HEK293 (cell line): ENCODE results near the gene WNT7A.

Experiments used
- CTCF ChIA-PET: fragments of 350-600 bp; formaldehyde crosslinking; extraction: SDS; loops from one replicate; lab custom pipeline; 2021; ENCODE audit warnings: antibody characterized with exemption; lab: Yijun Ruan, JAX
- POLR2A ChIA-PET: fragments of 300-600 bp; formaldehyde crosslinking; extraction: SDS; loops from one replicate; lab custom pipeline; 2020; ENCODE audit warnings: antibody characterized with exemption, inconsistent platforms; lab: Yijun Ruan, JAX
- H3K27ac ChIP-seq: fragments of 200-500 bp; sonication (Bioruptor generic); 2 replicates; pipeline ENCODE4 v1.5.1; 2014; ENCODE audit warnings: low read depth, low read length, control low read depth, inconsistent platforms; ENCODE audit errors: extremely low read depth
- H3K36me3 ChIP-seq, 2 experiments: fragments of 200-500 bp in 1 of 2; sonication (Bioruptor generic) in 1 of 2; 1 replicate in 1 of 2; 2 replicates in 1 of 2; pipeline ENCODE4 v1.5.1; 2014 to 2017; ENCODE audit warnings: inconsistent platforms in 2 of 2, low read length in 2 of 2; ENCODE audit not compliant: control insufficient read depth in 2 of 2, insufficient read depth in 1 of 2
- H3K4me1 ChIP-seq: fragments of 200-500 bp; sonication (Bioruptor generic); 2 replicates; pipeline ENCODE4 v1.5.1; 2014; ENCODE audit warnings: mild to moderate bottlenecking, low read length, inconsistent platforms; ENCODE audit not compliant: control insufficient read depth, insufficient read depth
- H3K4me3 ChIP-seq: 2 replicates; pipeline ENCODE4 v1.5.1; 2011; ENCODE audit warnings: low read depth, mild to moderate bottlenecking, control low read depth, low read length, moderate library complexity
- H3K9me3 ChIP-seq: fragments of 200-500 bp; sonication (Bioruptor generic); 2 replicates; pipeline ENCODE4 v1.5.1; 2014; ENCODE audit warnings: low read depth, low read length, inconsistent platforms; ENCODE audit not compliant: control insufficient read depth, insufficient read depth
- BCL6B ChIP-seq: fragments of 450-650 bp; formaldehyde crosslinking; IDR thresholded peaks from 2 replicates; pipeline ENCODE4 v1.5.1; 2017; ENCODE audit warnings: missing biosample characterization, missing genetic modification characterization
- GLIS1 ChIP-seq: fragments of 450-650 bp; formaldehyde crosslinking; IDR thresholded peaks from 2 replicates; pipeline ENCODE4 v1.5.1; 2016; ENCODE audit warnings: missing biosample characterization, missing genetic modification characterization
- RBAK ChIP-seq: fragments of 450-650 bp; formaldehyde crosslinking; IDR thresholded peaks from 2 replicates; pipeline ENCODE4 v1.5.1; 2016; ENCODE audit warnings: missing biosample characterization, missing genetic modification characterization
- SETDB1 ChIP-seq: IDR thresholded peaks from one replicate; pipeline ENCODE4 v1.6.1; 2017; ENCODE audit warnings: mild to moderate bottlenecking, low read length, moderate library complexity, mixed read lengths; ENCODE audit not compliant: insufficient read length
- YY1 ChIP-seq: fragments of 450-650 bp; formaldehyde crosslinking; IDR thresholded peaks from 2 replicates; pipeline ENCODE4 v1.5.1; 2018; ENCODE audit warnings: missing biosample characterization, missing genetic modification characterization
- ZBTB17 ChIP-seq: fragments of 450-650 bp; formaldehyde crosslinking; IDR thresholded peaks from 2 replicates; pipeline ENCODE4 v1.5.1; 2016; ENCODE audit warnings: missing biosample characterization, missing genetic modification characterization
- ZBTB48 ChIP-seq: fragments of 450-650 bp; formaldehyde crosslinking; IDR thresholded peaks from 2 replicates; pipeline ENCODE4 v1.5.1; 2016; ENCODE audit warnings: missing biosample characterization, missing genetic modification characterization
- ZBTB7A ChIP-seq: fragments of 450-650 bp; formaldehyde crosslinking; IDR thresholded peaks from 2 replicates; pipeline ENCODE4 v1.5.1; 2016; ENCODE audit warnings: low read depth, missing biosample characterization, missing genetic modification characterization
- ZNF121 ChIP-seq: fragments of 450-650 bp; formaldehyde crosslinking; IDR thresholded peaks from 2 replicates; pipeline ENCODE4 v1.5.1; 2016; ENCODE audit warnings: missing biosample characterization, missing genetic modification characterization
- ZNF211 ChIP-seq: fragments of 450-650 bp; formaldehyde crosslinking; IDR thresholded peaks from 2 replicates; pipeline ENCODE4 v1.5.1; 2016; ENCODE audit warnings: low read depth, missing biosample characterization, missing genetic modification characterization
- ZNF248 ChIP-seq: fragments of 450-650 bp; formaldehyde crosslinking; IDR thresholded peaks from 2 replicates; pipeline ENCODE4 v1.5.1; 2017; ENCODE audit warnings: missing biosample characterization, missing genetic modification characterization
- ZNF302 ChIP-seq: fragments of 450-650 bp; formaldehyde crosslinking; IDR thresholded peaks from 2 replicates; pipeline ENCODE4 v1.5.1; 2016; ENCODE audit warnings: missing biosample characterization, missing genetic modification characterization, low read depth
- ZNF311 ChIP-seq: fragments of 450-650 bp; formaldehyde crosslinking; IDR thresholded peaks from 2 replicates; pipeline ENCODE4 v1.5.1; 2017; ENCODE audit warnings: missing biosample characterization, missing genetic modification characterization, borderline replicate concordance
- ZNF335 ChIP-seq: fragments of 450-650 bp; formaldehyde crosslinking; conservative IDR thresholded peaks from 2 replicates; pipeline ENCODE4 v1.5.1; 2016; ENCODE audit warnings: missing biosample characterization, missing genetic modification characterization
- ZNF354C ChIP-seq: fragments of 450-650 bp; formaldehyde crosslinking; IDR thresholded peaks from 2 replicates; pipeline ENCODE4 v1.5.1; 2016; ENCODE audit warnings: missing biosample characterization, missing genetic modification characterization, low read depth, borderline replicate concordance
- ZNF362 ChIP-seq: fragments of 450-650 bp; formaldehyde crosslinking; IDR thresholded peaks from 2 replicates; pipeline ENCODE4 v1.5.1; 2016; ENCODE audit warnings: missing biosample characterization, missing genetic modification characterization
- ZNF394 ChIP-seq: fragments of 450-650 bp; formaldehyde crosslinking; IDR thresholded peaks from 2 replicates; pipeline ENCODE4 v1.5.1; 2016; ENCODE audit warnings: missing biosample characterization, missing genetic modification characterization, mild to moderate bottlenecking, moderate library complexity, borderline replicate concordance
- ZNF488 ChIP-seq: fragments of 450-650 bp; formaldehyde crosslinking; IDR thresholded peaks from 2 replicates; pipeline ENCODE4 v1.5.1; 2016; ENCODE audit warnings: missing biosample characterization, missing genetic modification characterization
- ZNF549 ChIP-seq: fragments of 450-650 bp; IDR thresholded peaks from 2 replicates; pipeline ENCODE4 v1.5.1; 2018; ENCODE audit warnings: missing biosample characterization, missing genetic modification characterization, mild to moderate bottlenecking, inconsistent platforms, moderate library complexity
- ZNF561 ChIP-seq: fragments of 450-650 bp; IDR thresholded peaks from 2 replicates; pipeline ENCODE4 v1.5.1; 2018; ENCODE audit warnings: missing biosample characterization, missing genetic modification characterization, borderline replicate concordance
- ZSCAN18 ChIP-seq: fragments of 450-650 bp; formaldehyde crosslinking; IDR thresholded peaks from 2 replicates; pipeline ENCODE4 v1.5.1; 2016; ENCODE audit warnings: missing biosample characterization, missing genetic modification characterization

Gene WNT7A

GRCh38 chr3:13894096-13894806 is 14.4 kb upstream of the WNT7A start (continued):
- TF ChIP-seq RBAK (no peak), ZBTB48 (tag by site-specific recombination) (no peak), ZNF302 (tag by site-specific recombination) (no peak), GLIS1 (tag by site-specific recombination) (no peak), ZNF248 (tag by site-specific recombination) (no peak), ZNF354C (tag by site-specific recombination) (no peak), ZNF549 (tag by site-specific recombination) (no peak), BCL6B (tag by site-specific recombination) (no peak), ZBTB7A (tag by site-specific recombination) (no peak), SETDB1 (no peak), ZSCAN18 (tag by site-specific recombination) (no peak), ZNF394 (tag by site-specific recombination) (no peak)

GRCh38 chr3:13892304-13892703 is 12.4 kb upstream of the WNT7A start:
- no peaks in the 10 kb centered on the region for H3K9me3 ChIP-seq
- ChIA-PET CTCF (interaction anchor here (1.1 to 16.8 kb wide), 3 partner anchors 11 to 236 kb away, joined by 4 to 589 read pairs (median 5); no protein-coding TSS in a partner anchor), POLR2A (no interaction called here)
- TF ChIP-seq ZBTB7A (tag by site-specific recombination): no peak
- no peak for TF ChIP-seq ZNF211
- TF ChIP-seq SETDB1: no peak
- TF ChIP-seq ZNF311 (tag by site-specific recombination): no peak
- TF ChIP-seq ZNF362 (tag by site-specific recombination): no peak
- TF ChIP-seq ZNF488 (tag by site-specific recombination): no peak
- no peak for TF ChIP-seq ZNF561 (tag by site-specific recombination)
- H3K4me3 ChIP-seq: no peak overlapping the region
- no peaks in the 10 kb centered on the region for H3K4me1 ChIP-seq
- no peak overlapping the region for H3K27ac ChIP-seq
- H3K36me3 ChIP-seq: no peaks in the 10 kb centered on the region

GRCh38 chr3:13891492-13892073 is 11.7 kb upstream of the WNT7A start:
- ChIA-PET POLR2A (no interaction called here), CTCF (interaction anchor here (1.0 to 16.8 kb wide), 4 partner anchors 10 to 575 kb away, joined by 3 to 589 read pairs (median 4); no protein-coding TSS in a partner anchor)
- TF ChIP-seq ZBTB17 (tag by site-specific recombination) (peak; percentile 55), ZNF335 (0 out of 2 replicates have a peak, but pooled peaks have one; percentile 38), ZNF121 (tag by site-specific recombination) (no peak), YY1 (peak; percentile 56)
- TF ChIP-seq, all 188 proteins: peak for 3
- Histone ChIP-seq H3K9me3 (no peaks in the 10 kb centered on the region), H3K27ac (no peak overlapping the region), H3K4me1 (no peaks in the 10 kb centered on the region), H3K4me3 (no peak overlapping the region), H3K36me3 (no peaks in the 10 kb centered on the region)
